Measurements from ENCODE around the gene PUM2. TPM values are rescaled to one million over a fixed set of nuclear protein-coding genes. Genes with fewer than 3 reads are reported as not detected.
"Not testable (repeated sequence)": the region's sequence is repeated elsewhere in the genome, so short reads cannot be mapped to it uniquely, and the experiment has no call there.

PUM2 gene
- total RNA-seq, 1 donor from 2014 or later = 122 TPM

DNA sequence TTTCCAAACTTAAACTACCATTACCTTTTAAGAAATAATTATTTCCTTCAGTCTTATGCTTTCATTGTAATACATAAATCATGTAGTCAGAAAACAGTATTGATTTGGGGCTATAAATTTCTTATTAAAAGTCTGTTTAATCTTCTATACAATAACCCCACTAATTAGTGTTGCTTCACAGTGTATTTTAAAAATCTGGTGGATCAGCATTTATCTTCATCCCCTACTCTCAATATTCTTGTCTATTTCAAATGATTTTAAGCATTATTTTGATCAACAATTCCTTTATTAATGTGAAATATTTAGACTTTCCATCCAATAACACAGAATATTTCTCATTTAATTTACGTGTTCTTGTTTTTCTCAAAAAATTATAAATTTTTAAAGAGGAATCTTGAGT is 93.2 kb downstream of the PUM2 start:
- Mint-ChIP-seq H3K4me1 (no peaks in the 10 kb centered on the region), H3K36me3 (peaks cover 29% of the 10 kb centered on the region), H3K27me3 (ENCODE audit: low read depth) (no peaks in the 10 kb centered on the region), H3K9me3 (peaks cover 4% of the 10 kb centered on the region), H3K27ac (no peak overlapping the region), H3K4me3 (no peak overlapping the region)
- no peak for DNase-seq (ENCODE audit: low spot score in 2 of 2, unreplicated experiment in 2 of 2)
- TF ChIP-seq CTCF (IDR thresholded peaks at IDR 0.05; ENCODE audit: unreplicated experiment) = no peak

GRCh38 chr2:20254731-20255130 is 95.9 kb downstream of the PUM2 start:
- no peak overlapping the region for H3K27ac Mint-ChIP-seq
- no peak for TF ChIP-seq CTCF (IDR thresholded peaks at IDR 0.05; ENCODE audit: unreplicated experiment)
- H3K27me3 Mint-ChIP-seq (ENCODE audit: low read depth) = no peaks in the 10 kb centered on the region
- peaks cover 30% of the 10 kb centered on the region for H3K36me3 Mint-ChIP-seq
- DNase-seq (ENCODE audit: low spot score in 2 of 2, unreplicated experiment in 2 of 2) = no peak
- no peaks in the 10 kb centered on the region for H3K4me1 Mint-ChIP-seq
- no peak overlapping the region for H3K4me3 Mint-ChIP-seq
- H3K9me3 Mint-ChIP-seq = peaks cover 4% of the 10 kb centered on the region

GRCh38 chr2:20250436-20250835 is 100.2 kb downstream of the PUM2 start:
- Mint-ChIP-seq H3K9me3 (no peaks in the 10 kb centered on the region), H3K36me3 (peaks cover 39% of the 10 kb centered on the region), H3K27me3 (ENCODE audit: low read depth) (no peaks in the 10 kb centered on the region), H3K4me3 (no peak overlapping the region), H3K4me1 (no peaks in the 10 kb centered on the region), H3K27ac (no peak overlapping the region)
- no peak for TF ChIP-seq CTCF (IDR thresholded peaks at IDR 0.05; ENCODE audit: unreplicated experiment)
- DNase-seq (ENCODE audit: low spot score in 2 of 2, unreplicated experiment in 2 of 2) = no peak

DNA sequence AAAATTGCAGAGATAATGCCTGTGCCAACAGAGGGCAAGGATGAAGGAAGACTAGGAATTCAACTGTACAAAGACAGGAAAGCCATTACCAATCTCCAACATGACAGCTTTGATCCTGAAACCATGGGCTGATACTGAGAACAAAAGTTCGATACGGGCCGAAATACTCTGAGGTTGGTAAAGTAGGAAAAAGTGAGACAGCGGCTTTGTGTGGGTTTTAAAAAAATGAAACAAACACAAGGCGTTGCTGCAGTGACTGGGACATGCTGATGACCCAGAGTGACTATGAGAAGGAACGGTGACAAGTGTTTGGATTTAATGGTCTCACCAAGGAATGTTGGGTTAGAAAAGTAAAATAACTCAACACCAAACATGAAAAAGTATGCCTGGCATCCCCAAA is 101.5 kb downstream of the PUM2 start:
- TF ChIP-seq CTCF (IDR thresholded peaks at IDR 0.05; ENCODE audit: unreplicated experiment) = no peak
- no peak for DNase-seq (ENCODE audit: low spot score in 2 of 2, unreplicated experiment in 2 of 2)
- Mint-ChIP-seq H3K9me3 (no peaks in the 10 kb centered on the region), H3K4me3 (no peak overlapping the region), H3K36me3 (peaks cover 32% of the 10 kb centered on the region), H3K27me3 (ENCODE audit: low read depth) (no peaks in the 10 kb centered on the region), H3K4me1 (no peaks in the 10 kb centered on the region), H3K27ac (peak overlapping the region; percentile 65)

DNA sequence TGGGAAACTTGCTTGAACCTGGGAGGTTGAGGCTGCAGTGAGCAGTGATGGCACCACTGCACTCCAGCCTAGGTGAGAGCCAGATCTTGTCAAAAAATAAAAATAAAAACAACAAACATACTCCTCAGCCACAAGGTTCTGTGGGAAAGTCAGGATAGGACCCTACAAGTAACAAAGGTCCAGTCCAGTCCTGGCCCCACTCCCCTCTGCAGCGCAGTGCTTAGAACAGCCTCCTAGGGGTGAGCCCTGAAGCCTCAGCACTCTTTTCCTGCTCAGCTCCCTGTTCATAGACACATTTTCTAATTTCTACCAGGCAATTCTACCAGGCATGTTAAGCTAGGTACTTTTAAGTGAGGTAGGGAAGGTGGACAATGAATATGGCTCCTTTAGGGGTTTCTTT is 103.6 kb downstream of the PUM2 start:
- Mint-ChIP-seq H3K4me3 (no peak overlapping the region), H3K4me1 (peaks cover 2% of the 10 kb centered on the region), H3K9me3 (no peaks in the 10 kb centered on the region), H3K27me3 (ENCODE audit: low read depth) (no peaks in the 10 kb centered on the region), H3K27ac (peak overlapping the region; percentile 43), H3K36me3 (peaks cover 30% of the 10 kb centered on the region)
- TF ChIP-seq CTCF (IDR thresholded peaks at IDR 0.05; ENCODE audit: unreplicated experiment) = no peak
- DNase-seq (ENCODE audit: low spot score in 2 of 2, unreplicated experiment in 2 of 2) = no peak

DNA sequence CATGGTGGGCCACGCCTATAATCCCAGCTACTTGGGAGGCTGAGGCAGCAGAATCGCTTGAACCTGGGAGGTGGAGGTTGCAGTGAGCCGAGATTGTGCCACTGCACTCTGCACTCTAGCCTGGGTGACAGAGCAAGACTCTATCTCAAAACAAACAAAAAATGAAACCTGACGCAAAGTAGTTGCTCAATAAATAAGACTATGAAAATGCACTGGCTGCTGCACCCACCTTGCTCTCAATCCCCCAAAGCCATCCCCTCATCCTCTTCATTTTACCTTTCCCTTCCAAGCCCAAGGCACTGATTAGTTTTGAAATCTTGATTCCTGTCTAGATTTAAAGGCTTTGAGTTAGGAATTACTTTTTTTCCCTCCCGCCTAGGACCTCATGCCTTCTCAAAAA is 107.0 kb downstream of the PUM2 start:
- DNase-seq (ENCODE audit: low spot score in 2 of 2, unreplicated experiment in 2 of 2); H3K27ac Mint-ChIP-seq; H3K27me3 Mint-ChIP-seq (ENCODE audit: low read depth); H3K4me1 Mint-ChIP-seq; H3K4me3 Mint-ChIP-seq; H3K9me3 Mint-ChIP-seq: not testable (repeated sequence)
- peaks cover 13% of the 10 kb centered on the region for H3K36me3 Mint-ChIP-seq
